Measurements from ENCODE around the gene APBB1IP.
"Not testable (repeated sequence)": the region's sequence is repeated elsewhere in the genome, so short reads cannot be mapped to it uniquely, and the experiment has no call there.

APBB1IP gene

DNA sequence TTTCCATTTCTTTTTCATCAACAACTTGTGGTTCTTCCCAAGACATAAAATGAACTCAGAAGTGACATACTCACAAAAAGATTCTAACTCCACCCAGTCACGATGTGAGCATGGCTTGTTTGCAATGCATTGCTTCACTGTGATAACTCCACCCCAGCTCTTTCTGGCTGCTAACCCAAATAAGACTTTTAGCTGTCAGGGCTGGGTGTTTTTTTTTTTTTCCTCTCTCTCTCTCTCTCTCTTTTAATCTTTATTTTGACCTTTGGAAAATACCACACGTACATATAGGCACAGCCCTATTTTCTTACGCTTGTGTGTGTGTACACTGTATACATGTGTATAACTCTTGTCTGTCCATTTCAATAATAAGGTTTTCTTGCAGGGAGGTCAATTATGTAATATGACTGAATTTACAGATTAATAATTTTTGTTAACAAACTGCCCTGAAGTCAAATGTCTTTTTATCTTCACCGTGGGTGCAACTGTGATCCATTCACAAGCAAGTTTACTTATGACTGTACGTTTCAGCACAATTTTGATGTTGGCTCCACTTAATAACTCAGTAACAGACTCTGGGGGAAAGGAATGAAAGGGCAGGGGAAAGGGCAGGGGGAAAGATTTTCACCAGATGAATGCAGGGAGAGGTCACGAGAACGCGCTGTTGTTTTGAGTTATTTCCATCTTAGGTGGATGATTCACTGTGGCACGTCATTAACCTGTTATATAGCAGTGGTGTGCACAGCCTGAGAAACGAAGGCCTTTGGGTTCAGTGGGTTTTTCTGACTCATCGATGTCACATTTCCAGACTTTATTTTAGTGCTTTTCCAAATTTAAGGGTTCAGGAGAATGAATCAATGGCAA is 49.1 kb downstream of the APBB1IP start:
- Histone ChIP-seq H3K4me1 (ENCODE audit: control insufficient read depth, insufficient read depth, low read length) (no peaks in the 10 kb centered on the region), H3K27ac (ENCODE audit: insufficient read depth, low read depth, low read length, poor library complexity, severe bottlenecking) (no peak overlapping the region), H3K4me3 (ENCODE audit: insufficient read depth, low read depth, low read length) (no peak overlapping the region), H3K9me3 (ENCODE audit: control insufficient read depth, low read length) (no peaks in the 10 kb centered on the region), H3K36me3 (ENCODE audit: control insufficient read depth, insufficient read depth, low read length) (no peaks in the 10 kb centered on the region), H3K27me3 (ENCODE audit: control insufficient read depth, insufficient read depth, low read length, poor library complexity, severe bottlenecking) (no peaks in the 10 kb centered on the region)
- WGBS, 2 experiments: 94% methylated on average over 9 to 11 of the region's 11 CpGs

DNA sequence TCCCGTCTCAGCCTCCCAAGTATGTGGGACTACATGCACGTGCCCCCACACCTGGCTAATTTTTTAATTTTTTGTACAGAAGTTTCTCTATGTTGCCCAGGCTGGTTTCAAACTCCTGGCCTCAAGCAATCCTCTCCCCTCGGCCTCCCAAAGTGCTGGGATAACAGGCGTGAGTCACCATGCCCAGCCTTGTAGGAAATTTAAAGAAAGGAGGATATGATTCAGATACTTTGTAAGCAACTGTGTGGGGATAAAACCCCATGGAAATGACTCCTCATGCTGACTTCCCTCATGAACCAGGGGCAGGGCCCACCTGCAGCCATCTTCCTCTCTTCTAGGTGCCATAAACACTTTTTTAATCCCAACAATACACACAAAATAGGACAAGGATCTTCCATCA is 50.2 kb downstream of the APBB1IP start:
- no peaks in the 10 kb centered on the region for H3K27me3 ChIP-seq (ENCODE audit: control insufficient read depth, insufficient read depth, low read length, poor library complexity, severe bottlenecking)
- H3K36me3 ChIP-seq (ENCODE audit: control insufficient read depth, insufficient read depth, low read length): no peaks in the 10 kb centered on the region
- H3K4me3 ChIP-seq (ENCODE audit: insufficient read depth, low read depth, low read length): no peak overlapping the region
- no peaks in the 10 kb centered on the region for H3K4me1 ChIP-seq (ENCODE audit: control insufficient read depth, insufficient read depth, low read length)
- no peak overlapping the region for H3K27ac ChIP-seq (ENCODE audit: insufficient read depth, low read depth, low read length, poor library complexity, severe bottlenecking)
- no peaks in the 10 kb centered on the region for H3K9me3 ChIP-seq (ENCODE audit: control insufficient read depth, low read length)
- 84 to 94% methylated on average over 4 of the region's 4 CpGs for WGBS, 2 experiments

DNA sequence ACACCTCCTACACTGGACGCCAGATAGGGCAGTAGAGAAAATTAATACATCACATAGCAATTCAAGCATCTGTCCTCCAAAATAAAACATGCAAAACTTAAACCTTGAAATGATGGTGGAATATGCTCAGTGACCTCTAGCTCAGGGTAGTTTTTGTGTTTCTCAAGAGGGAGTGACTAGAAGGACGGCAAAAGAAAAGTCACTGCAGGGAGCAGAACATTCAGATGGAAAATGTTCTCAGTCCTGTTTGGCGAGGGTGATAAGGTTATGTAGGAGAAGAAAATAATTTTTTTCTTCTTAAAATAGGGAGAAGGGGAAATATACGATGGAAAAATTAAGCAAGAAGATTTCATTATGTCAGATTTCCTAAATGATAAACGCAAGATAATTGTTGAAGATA is 50.9 kb downstream of the APBB1IP start:
- Histone ChIP-seq H3K4me3 (ENCODE audit: insufficient read depth, low read depth, low read length) (no peak overlapping the region), H3K9me3 (ENCODE audit: control insufficient read depth, low read length) (no peaks in the 10 kb centered on the region), H3K27ac (ENCODE audit: insufficient read depth, low read depth, low read length, poor library complexity, severe bottlenecking) (no peak overlapping the region), H3K27me3 (ENCODE audit: control insufficient read depth, insufficient read depth, low read length, poor library complexity, severe bottlenecking) (no peaks in the 10 kb centered on the region), H3K4me1 (ENCODE audit: control insufficient read depth, insufficient read depth, low read length) (no peaks in the 10 kb centered on the region), H3K36me3 (ENCODE audit: control insufficient read depth, insufficient read depth, low read length) (no peaks in the 10 kb centered on the region)
- WGBS, 2 experiments: 87 to 88% methylated on average over 5 of the region's 5 CpGs

DNA sequence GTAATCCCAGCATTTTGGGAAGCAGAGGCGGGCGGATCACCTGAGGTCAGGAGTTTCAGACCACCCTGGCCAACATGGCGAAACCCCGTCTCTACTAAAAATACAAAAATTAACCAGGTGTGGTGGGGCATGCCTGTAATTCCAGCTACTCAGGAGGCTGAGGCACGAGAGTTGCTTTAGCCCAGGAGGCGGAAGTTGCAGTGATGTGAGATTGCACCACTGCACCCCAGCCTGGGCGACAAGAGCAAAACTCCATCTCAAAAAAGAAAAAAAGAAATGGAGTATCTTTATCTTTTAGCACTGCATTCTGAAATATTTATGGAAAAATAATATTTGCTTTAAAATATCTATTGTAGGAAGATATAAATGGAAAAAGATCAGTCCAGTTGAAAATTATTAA is 52.2 kb downstream of the APBB1IP start:
- WGBS, 2 experiments: 90 to 91% methylated on average over 7 of the region's 7 CpGs
- not testable (repeated sequence) for H3K27ac ChIP-seq (ENCODE audit: insufficient read depth, low read depth, low read length, poor library complexity, severe bottlenecking); H3K4me1 ChIP-seq (ENCODE audit: control insufficient read depth, insufficient read depth, low read length); H3K27me3 ChIP-seq (ENCODE audit: control insufficient read depth, insufficient read depth, low read length, poor library complexity, severe bottlenecking); H3K9me3 ChIP-seq (ENCODE audit: control insufficient read depth, low read length); H3K36me3 ChIP-seq (ENCODE audit: control insufficient read depth, insufficient read depth, low read length); H3K4me3 ChIP-seq (ENCODE audit: insufficient read depth, low read depth, low read length)

DNA sequence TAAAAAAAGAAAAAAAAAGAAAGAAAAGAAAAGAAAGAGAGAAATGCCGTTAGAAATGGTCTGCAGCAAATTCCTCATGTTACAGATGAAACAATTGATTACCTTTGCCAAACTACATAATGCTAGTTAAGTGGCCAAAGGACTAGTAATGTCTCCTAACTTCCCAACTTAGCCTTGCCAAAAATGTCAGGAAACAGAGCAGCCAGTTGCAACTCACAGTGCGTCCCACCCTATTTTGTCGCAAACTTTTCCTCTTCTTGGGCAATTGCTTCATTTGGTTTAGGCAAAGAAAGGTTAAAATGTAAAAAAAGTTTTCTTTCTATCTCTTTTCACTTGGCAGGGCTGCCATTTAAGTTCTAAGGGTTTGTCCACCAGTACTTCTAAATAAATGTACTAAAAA is 53.1 kb downstream of the APBB1IP start:
- Histone ChIP-seq H3K4me3 (ENCODE audit: insufficient read depth, low read depth, low read length) (no peak overlapping the region), H3K36me3 (ENCODE audit: control insufficient read depth, insufficient read depth, low read length) (no peaks in the 10 kb centered on the region), H3K27ac (ENCODE audit: insufficient read depth, low read depth, low read length, poor library complexity, severe bottlenecking) (no peak overlapping the region), H3K4me1 (ENCODE audit: control insufficient read depth, insufficient read depth, low read length) (no peaks in the 10 kb centered on the region), H3K27me3 (ENCODE audit: control insufficient read depth, insufficient read depth, low read length, poor library complexity, severe bottlenecking) (no peaks in the 10 kb centered on the region), H3K9me3 (ENCODE audit: control insufficient read depth, low read length) (no peaks in the 10 kb centered on the region)
- 93 to 94% methylated on average over 2 to 3 of the region's 3 CpGs for WGBS, 2 experiments

DNA sequence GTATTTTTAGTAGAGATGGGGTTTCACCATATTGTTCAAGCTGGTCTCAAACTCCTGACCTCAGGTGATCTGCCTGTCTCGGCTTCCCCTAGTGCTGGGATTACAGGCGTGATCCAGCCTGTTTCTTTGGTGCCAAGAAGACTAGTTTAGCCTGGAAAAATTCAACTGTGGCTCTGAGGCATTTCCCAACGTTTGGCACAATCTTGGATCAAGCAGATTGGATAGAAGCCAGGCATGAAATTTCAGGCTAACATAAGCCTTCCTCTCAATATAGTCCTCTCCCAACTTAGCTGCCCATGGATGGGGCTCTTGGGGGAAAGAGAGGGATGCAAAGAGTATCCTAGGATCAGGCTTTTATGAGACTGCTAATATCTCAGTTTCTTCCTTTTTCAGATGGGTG is 53.8 kb downstream of the APBB1IP start:
- WGBS, 2 experiments: 86 to 90% methylated on average over 3 of the region's 3 CpGs
- no peaks in the 10 kb centered on the region for H3K9me3 ChIP-seq (ENCODE audit: control insufficient read depth, low read length)
- no peak overlapping the region for H3K27ac ChIP-seq (ENCODE audit: insufficient read depth, low read depth, low read length, poor library complexity, severe bottlenecking)
- H3K4me1 ChIP-seq (ENCODE audit: control insufficient read depth, insufficient read depth, low read length): no peaks in the 10 kb centered on the region
- no peaks in the 10 kb centered on the region for H3K27me3 ChIP-seq (ENCODE audit: control insufficient read depth, insufficient read depth, low read length, poor library complexity, severe bottlenecking)
- H3K36me3 ChIP-seq (ENCODE audit: control insufficient read depth, insufficient read depth, low read length): no peaks in the 10 kb centered on the region
- H3K4me3 ChIP-seq (ENCODE audit: insufficient read depth, low read depth, low read length): no peak overlapping the region

DNA sequence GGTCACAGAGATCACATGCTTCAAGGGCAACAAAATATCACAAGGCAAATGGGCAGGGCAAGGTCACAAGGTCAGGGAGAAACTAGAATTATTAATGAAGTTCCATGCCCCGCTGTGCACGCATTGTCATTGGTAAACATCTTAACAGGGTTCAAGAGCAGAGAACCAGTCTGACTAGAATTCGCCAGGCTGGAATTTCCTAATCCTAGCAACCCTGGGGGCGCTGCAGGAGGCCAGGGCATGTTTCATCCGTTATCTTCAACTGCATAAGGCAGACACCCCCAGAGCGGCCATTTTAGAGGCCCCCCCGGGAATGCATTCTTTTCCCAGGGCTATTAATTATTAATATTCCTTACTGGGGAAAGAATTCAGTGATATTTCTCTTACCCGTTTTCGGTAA is 54.6 kb downstream of the APBB1IP start:
- H3K36me3 ChIP-seq (ENCODE audit: control insufficient read depth, insufficient read depth, low read length); H3K4me1 ChIP-seq (ENCODE audit: control insufficient read depth, insufficient read depth, low read length); H3K27me3 ChIP-seq (ENCODE audit: control insufficient read depth, insufficient read depth, low read length, poor library complexity, severe bottlenecking); H3K4me3 ChIP-seq (ENCODE audit: insufficient read depth, low read depth, low read length); H3K9me3 ChIP-seq (ENCODE audit: control insufficient read depth, low read length); H3K27ac ChIP-seq (ENCODE audit: insufficient read depth, low read depth, low read length, poor library complexity, severe bottlenecking): not testable (repeated sequence)
- 89 to 93% methylated on average over 5 to 6 of the region's 9 CpGs for WGBS, 2 experiments

DNA sequence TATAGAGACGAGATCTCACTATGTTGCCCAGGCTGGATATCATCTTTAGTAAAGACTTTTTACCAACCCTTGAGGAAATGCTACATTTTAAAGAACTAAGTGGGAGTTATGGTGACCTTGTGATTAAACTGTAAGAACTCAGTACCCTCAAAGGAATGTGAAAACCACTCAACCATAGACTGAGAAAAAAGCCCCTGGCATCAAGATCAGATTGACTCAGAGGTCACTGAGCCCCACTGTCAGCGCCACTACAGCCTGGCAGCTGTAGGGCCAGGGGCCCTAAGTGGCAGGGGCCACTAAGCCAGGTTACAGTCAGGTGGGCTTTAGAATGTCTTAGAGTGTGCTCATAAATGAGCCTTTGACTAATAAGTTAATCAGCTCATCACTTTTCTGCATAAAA is 55.9 kb downstream of the APBB1IP start:
- H3K36me3 ChIP-seq (ENCODE audit: control insufficient read depth, insufficient read depth, low read length): no peaks in the 10 kb centered on the region
- no peak overlapping the region for H3K27ac ChIP-seq (ENCODE audit: insufficient read depth, low read depth, low read length, poor library complexity, severe bottlenecking)
- H3K4me3 ChIP-seq (ENCODE audit: insufficient read depth, low read depth, low read length): no peak overlapping the region
- H3K4me1 ChIP-seq (ENCODE audit: control insufficient read depth, insufficient read depth, low read length): no peaks in the 10 kb centered on the region
- H3K9me3 ChIP-seq (ENCODE audit: control insufficient read depth, low read length): no peaks in the 10 kb centered on the region
- H3K27me3 ChIP-seq (ENCODE audit: control insufficient read depth, insufficient read depth, low read length, poor library complexity, severe bottlenecking): no peaks in the 10 kb centered on the region
- 90 to 97% methylated on average over 2 of the region's 2 CpGs for WGBS, 2 experiments

DNA sequence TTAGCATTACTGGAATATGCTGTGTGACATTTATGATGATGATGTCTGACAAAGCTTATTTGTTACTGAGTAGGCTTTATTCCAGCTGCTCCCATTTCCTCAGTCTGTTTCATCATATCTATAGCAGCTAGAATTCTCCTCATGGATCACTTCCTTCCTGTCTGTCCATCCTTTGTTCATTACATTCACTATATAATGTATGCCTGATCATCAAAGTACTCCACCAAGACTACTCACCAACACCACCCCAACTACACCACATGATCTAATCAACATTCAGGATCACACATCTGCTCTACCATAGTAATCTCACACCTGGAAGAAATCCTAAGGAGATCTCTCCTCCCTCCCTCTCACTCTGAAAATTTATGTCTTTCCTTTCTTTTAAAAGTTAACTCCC is 61.3 kb downstream of the APBB1IP start:
- H3K4me1 ChIP-seq (ENCODE audit: control insufficient read depth, insufficient read depth, low read length): no peaks in the 10 kb centered on the region
- no peaks in the 10 kb centered on the region for H3K36me3 ChIP-seq (ENCODE audit: control insufficient read depth, insufficient read depth, low read length)
- H3K27me3 ChIP-seq (ENCODE audit: control insufficient read depth, insufficient read depth, low read length, poor library complexity, severe bottlenecking): no peaks in the 10 kb centered on the region
- H3K9me3 ChIP-seq (ENCODE audit: control insufficient read depth, low read length): no peaks in the 10 kb centered on the region
- no peak overlapping the region for H3K4me3 ChIP-seq (ENCODE audit: insufficient read depth, low read depth, low read length)
- no peak overlapping the region for H3K27ac ChIP-seq (ENCODE audit: insufficient read depth, low read depth, low read length, poor library complexity, severe bottlenecking)

DNA sequence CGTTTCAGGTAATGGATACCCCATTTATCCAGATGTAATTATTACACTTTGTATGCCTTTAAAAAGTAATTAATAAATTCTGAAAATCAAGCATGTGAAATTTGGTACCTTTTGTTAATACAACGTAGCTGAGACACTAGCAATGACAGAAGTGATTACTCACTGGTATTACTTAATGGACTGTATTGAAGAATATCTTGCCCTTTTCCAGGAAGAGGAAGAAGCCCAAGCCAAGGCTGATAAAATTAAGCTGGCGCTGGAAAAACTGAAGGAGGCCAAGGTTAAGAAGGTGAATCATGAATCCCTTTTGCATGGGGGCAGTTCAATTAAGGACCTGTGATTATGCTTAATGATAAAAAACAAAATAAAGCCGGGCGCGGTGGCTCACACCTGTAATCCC is 64.8 kb downstream of the APBB1IP start:
- H3K9me3 ChIP-seq (ENCODE audit: control insufficient read depth, low read length): no peaks in the 10 kb centered on the region
- H3K27me3 ChIP-seq (ENCODE audit: control insufficient read depth, insufficient read depth, low read length, poor library complexity, severe bottlenecking): no peaks in the 10 kb centered on the region
- H3K4me3 ChIP-seq (ENCODE audit: insufficient read depth, low read depth, low read length): no peak overlapping the region
- no peaks in the 10 kb centered on the region for H3K36me3 ChIP-seq (ENCODE audit: control insufficient read depth, insufficient read depth, low read length)
- no peak overlapping the region for H3K27ac ChIP-seq (ENCODE audit: insufficient read depth, low read depth, low read length, poor library complexity, severe bottlenecking)
- 93 to 96% methylated on average over 5 to 6 of the region's 6 CpGs for WGBS, 2 experiments
- no peaks in the 10 kb centered on the region for H3K4me1 ChIP-seq (ENCODE audit: control insufficient read depth, insufficient read depth, low read length)

DNA sequence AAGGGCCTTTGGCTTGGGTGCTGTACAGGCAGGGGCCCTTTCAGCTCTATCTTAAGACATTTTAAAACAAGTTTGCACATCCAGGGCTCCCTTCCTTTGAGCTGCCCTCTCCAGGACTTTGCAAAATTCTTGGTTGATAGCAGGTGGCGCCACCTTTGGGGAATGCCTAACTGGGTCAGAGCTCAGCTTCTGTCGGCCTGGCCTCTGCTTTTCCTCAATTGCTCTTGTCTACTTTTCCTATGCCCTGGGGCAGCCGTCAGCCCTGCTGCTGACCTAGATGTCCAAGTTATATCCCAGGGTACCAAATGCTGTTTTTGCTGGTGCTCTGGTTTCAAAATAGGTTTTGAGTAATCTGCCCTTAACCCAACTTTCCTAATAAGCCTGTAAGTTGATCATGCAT is 65.8 kb downstream of the APBB1IP start:
- WGBS, 2 experiments: 59 to 63% methylated on average over 3 of the region's 3 CpGs
- no peak overlapping the region for H3K27ac ChIP-seq (ENCODE audit: insufficient read depth, low read depth, low read length, poor library complexity, severe bottlenecking)

More for the DNA sequence above, 65.8 kb downstream of the APBB1IP start:
- no peak overlapping the region for H3K4me3 ChIP-seq (ENCODE audit: insufficient read depth, low read depth, low read length)
- no peaks in the 10 kb centered on the region for H3K27me3 ChIP-seq (ENCODE audit: control insufficient read depth, insufficient read depth, low read length, poor library complexity, severe bottlenecking)
- no peaks in the 10 kb centered on the region for H3K4me1 ChIP-seq (ENCODE audit: control insufficient read depth, insufficient read depth, low read length)
- H3K9me3 ChIP-seq (ENCODE audit: control insufficient read depth, low read length): no peaks in the 10 kb centered on the region
- no peaks in the 10 kb centered on the region for H3K36me3 ChIP-seq (ENCODE audit: control insufficient read depth, insufficient read depth, low read length)

Data from ectodermal cell (in vitro differentiated cells).